Activated CD4-positive, alpha-beta memory T cell treated with anti-CD3 and anti-CD28 coated beads, Interleukin-2, amount 10 ng/mL, durations not matched to agents 7 days and 5 days (primary cell): ENCODE results near the gene TNP1. TPM values are rescaled to one million over a fixed set of nuclear protein-coding genes. Genes with fewer than 3 reads are reported as not detected.

Experiments
- CTCF ChIA-PET: fragments of 350-600 bp; sonication (Branson Sonifier 250); formaldehyde crosslinking; loops from one replicate; lab custom pipeline; 2021; ENCODE audit warnings: antibody characterized with exemption, inconsistent platforms; lab: Charles Lee
- POLR2A ChIA-PET: fragments of 350-600 bp; sonication (Branson Sonifier 250); formaldehyde crosslinking; loops from one replicate; lab custom pipeline; 2021; ENCODE audit warnings: antibody characterized with exemption; lab: Charles Lee
- DNase-seq: peaks from one replicate; pipeline ENCODE4 v3.0.0-alpha.2; 2020
- H3K27ac Mint-ChIP-seq: one replicate; pipeline ENCODE4 v1.8.0; 2021; ENCODE audit warnings: mild to moderate bottlenecking, mixed read lengths
- H3K27me3 Mint-ChIP-seq: one replicate; pipeline ENCODE4 v1.8.0; 2021; ENCODE audit warnings: mixed read lengths
- H3K36me3 Mint-ChIP-seq: one replicate; pipeline ENCODE4 v1.8.0; 2021; ENCODE audit warnings: low read depth, mixed read lengths
- H3K4me1 Mint-ChIP-seq: one replicate; pipeline ENCODE4 v1.8.0; 2021; ENCODE audit warnings: mixed read lengths
- H3K4me3 Mint-ChIP-seq: one replicate; pipeline ENCODE4 v1.8.0; 2021; ENCODE audit warnings: mild to moderate bottlenecking, mixed read lengths
- H3K9me3 Mint-ChIP-seq: one replicate; pipeline ENCODE4 v1.8.0; 2021; ENCODE audit warnings: mixed read lengths
- total RNA-seq, 2 experiments: library from RNA; stranded (reverse); gene quantifications; one replicate each; pipeline ENCODE4 v1.2.3, GENCODE V29; 2021

The TNP1 gene
- not detected for total RNA-seq

GRCh38 chr2:216859944-216860343 is at the start of gene TNP1:
Gene TNP1, minus strand, starts transcription at chr2:216860064. Its CDS starts 30 bp downstream, at chr2:216860034.
- Mint-ChIP-seq H3K27me3 (peaks cover 4% of the 10 kb centered on the region), H3K36me3 (no peaks in the 10 kb centered on the region), H3K4me1 (peaks cover 19% of the 10 kb centered on the region), H3K4me3 (no peak within 1 kb of the TSS), H3K9me3 (no peaks in the 10 kb centered on the region), H3K27ac (no peak within 1 kb of the TSS)
- CTCF ChIA-PET: no interaction called here
- DNase-seq: no peak
- POLR2A ChIA-PET: no interaction called here

GRCh38 chr2:216908300-216908699 is 48.4 kb upstream of the TNP1 start:
- no peak for DNase-seq
- Mint-ChIP-seq H3K9me3 (no peaks in the 10 kb centered on the region), H3K27me3 (no peaks in the 10 kb centered on the region), H3K4me3 (no peak overlapping the region), H3K36me3 (no peaks in the 10 kb centered on the region), H3K4me1 (peaks cover 4% of the 10 kb centered on the region), H3K27ac (no peak overlapping the region)
- POLR2A ChIA-PET: no interaction called here
- CTCF ChIA-PET: no interaction called here

GRCh38 chr2:216905649-216906329 is 45.9 kb upstream of the TNP1 start:
- CTCF ChIA-PET: interaction anchor here (1.0 kb wide), 1 partner anchor 16 kb away, joined by 3 read pairs; no protein-coding TSS in a partner anchor
- no peak for DNase-seq

GRCh38 chr2:216904974-216905373 is 45.1 kb upstream of the TNP1 start:
- H3K27ac Mint-ChIP-seq: no peak overlapping the region
- POLR2A ChIA-PET: no interaction called here
- peaks cover 4% of the 10 kb centered on the region for H3K4me1 Mint-ChIP-seq
- peaks cover 2% of the 10 kb centered on the region for H3K27me3 Mint-ChIP-seq
- no peak for DNase-seq
- peaks cover 8% of the 10 kb centered on the region for H3K9me3 Mint-ChIP-seq
- no peaks in the 10 kb centered on the region for H3K36me3 Mint-ChIP-seq
- H3K4me3 Mint-ChIP-seq: no peak overlapping the region
- CTCF ChIA-PET: no interaction called here

More at GRCh38 chr2:216905649-216906329, 45.9 kb upstream of the TNP1 start:
- Mint-ChIP-seq H3K36me3 (no peaks in the 10 kb centered on the region), H3K4me1 (peaks cover 4% of the 10 kb centered on the region), H3K4me3 (no peak overlapping the region), H3K9me3 (peaks cover 8% of the 10 kb centered on the region), H3K27me3 (peaks cover 2% of the 10 kb centered on the region), H3K27ac (no peak overlapping the region)
- POLR2A ChIA-PET: no interaction called here

GRCh38 chr2:216904554-216904953 is 44.7 kb upstream of the TNP1 start:
- Mint-ChIP-seq H3K27me3 (peaks cover 2% of the 10 kb centered on the region), H3K9me3 (peaks cover 8% of the 10 kb centered on the region), H3K36me3 (no peaks in the 10 kb centered on the region), H3K27ac (no peak overlapping the region), H3K4me1 (peaks cover 4% of the 10 kb centered on the region), H3K4me3 (no peak overlapping the region)
- DNase-seq: no peak
- CTCF ChIA-PET: no interaction called here
- POLR2A ChIA-PET: no interaction called here

GRCh38 chr2:216903470-216903869 is 43.6 kb upstream of the TNP1 start:
- Mint-ChIP-seq H3K27me3 (peaks cover 2% of the 10 kb centered on the region), H3K9me3 (peaks cover 8% of the 10 kb centered on the region), H3K27ac (no peak overlapping the region), H3K4me3 (no peak overlapping the region), H3K4me1 (peaks cover 4% of the 10 kb centered on the region), H3K36me3 (no peaks in the 10 kb centered on the region)
- CTCF ChIA-PET: no interaction called here
- DNase-seq: no peak
- POLR2A ChIA-PET: no interaction called here

GRCh38 chr2:216901273-216901672 is 41.4 kb upstream of the TNP1 start:
- peaks cover 10% of the 10 kb centered on the region for H3K27me3 Mint-ChIP-seq
- no peaks in the 10 kb centered on the region for H3K36me3 Mint-ChIP-seq
- DNase-seq: no peak
- ChIA-PET CTCF (no interaction called here), POLR2A (no interaction called here)
- H3K4me1 Mint-ChIP-seq: peaks cover 6% of the 10 kb centered on the region
- H3K27ac Mint-ChIP-seq: no peak overlapping the region
- peaks cover 8% of the 10 kb centered on the region for H3K9me3 Mint-ChIP-seq
- no peak overlapping the region for H3K4me3 Mint-ChIP-seq

GRCh38 chr2:216900406-216900805 is 40.5 kb upstream of the TNP1 start:
- no peaks in the 10 kb centered on the region for H3K36me3 Mint-ChIP-seq
- no peak overlapping the region for H3K4me3 Mint-ChIP-seq
- DNase-seq: no peak
- peaks cover 6% of the 10 kb centered on the region for H3K4me1 Mint-ChIP-seq
- H3K27me3 Mint-ChIP-seq: peaks cover 13% of the 10 kb centered on the region
- peaks cover 8% of the 10 kb centered on the region for H3K9me3 Mint-ChIP-seq
- H3K27ac Mint-ChIP-seq: no peak overlapping the region
- CTCF ChIA-PET: no interaction called here
- POLR2A ChIA-PET: no interaction called here

- H3K27ac Mint-ChIP-seq: no peak overlapping the region
- no peak overlapping the region for H3K4me3 Mint-ChIP-seq
- CTCF ChIA-PET: no interaction called here
- H3K9me3 Mint-ChIP-seq: peaks cover 3% of the 10 kb centered on the region
- H3K36me3 Mint-ChIP-seq: no peaks in the 10 kb centered on the region
- no peak for DNase-seq
- H3K4me1 Mint-ChIP-seq: peaks cover 2% of the 10 kb centered on the region
- POLR2A ChIA-PET: no interaction called here
- H3K27me3 Mint-ChIP-seq: peaks cover 13% of the 10 kb centered on the region
Observed at GRCh38 chr2:216897561-216898203, 37.8 kb upstream of the TNP1 start.

GRCh38 chr2:216890138-216890537 is 30.3 kb upstream of the TNP1 start:
- Mint-ChIP-seq H3K9me3 (peaks cover 5% of the 10 kb centered on the region), H3K27me3 (peaks cover 13% of the 10 kb centered on the region), H3K36me3 (no peaks in the 10 kb centered on the region), H3K4me3 (no peak overlapping the region), H3K27ac (no peak overlapping the region), H3K4me1 (no peaks in the 10 kb centered on the region)
- no peak for DNase-seq
- ChIA-PET CTCF (interaction anchor here (0.9 kb wide), 1 partner anchor 16 kb away, joined by 3 read pairs; no protein-coding TSS in a partner anchor), POLR2A (no interaction called here)

GRCh38 chr2:216888887-216889622 is 29.2 kb upstream of the TNP1 start:
- Mint-ChIP-seq H3K36me3 (no peaks in the 10 kb centered on the region), H3K4me1 (no peaks in the 10 kb centered on the region), H3K27me3 (peaks cover 13% of the 10 kb centered on the region), H3K9me3 (peaks cover 5% of the 10 kb centered on the region), H3K27ac (no peak overlapping the region), H3K4me3 (no peak overlapping the region)
- ChIA-PET POLR2A (no interaction called here), CTCF (interaction anchor here (0.9 kb wide), 1 partner anchor 17 kb away, joined by 3 read pairs; no protein-coding TSS in a partner anchor)
- DNase-seq: no peak

- POLR2A ChIA-PET: no interaction called here
- DNase-seq: no peak
- Mint-ChIP-seq H3K9me3 (peaks cover 5% of the 10 kb centered on the region), H3K4me3 (no peak overlapping the region), H3K27ac (no peak overlapping the region), H3K36me3 (no peaks in the 10 kb centered on the region), H3K4me1 (no peaks in the 10 kb centered on the region), H3K27me3 (peaks cover 13% of the 10 kb centered on the region)
- CTCF ChIA-PET: no interaction called here
Observed at GRCh38 chr2:216888081-216888480, 28.2 kb upstream of the TNP1 start.

GRCh38 chr2:216887138-216887537 is 27.3 kb upstream of the TNP1 start:
- Mint-ChIP-seq H3K27me3 (peaks cover 13% of the 10 kb centered on the region), H3K4me3 (no peak overlapping the region), H3K36me3 (no peaks in the 10 kb centered on the region), H3K27ac (no peak overlapping the region), H3K9me3 (peaks cover 5% of the 10 kb centered on the region), H3K4me1 (no peaks in the 10 kb centered on the region)
- POLR2A ChIA-PET: no interaction called here
- CTCF ChIA-PET: no interaction called here
- no peak for DNase-seq
